ENCODE measurements around the gene LRRK2. TPM values are rescaled to one million over a fixed set of nuclear protein-coding genes. Genes with fewer than 3 reads are reported as not detected.
"Not testable (repeated sequence)": the region's sequence is repeated elsewhere in the genome, so short reads cannot be mapped to it uniquely, and the experiment has no call there.

LRRK2 gene
- total RNA-seq, 1 donor = 21.3 TPM

GRCh38 chr12:40338621-40339020, 113.8 kb downstream of the LRRK2 start:
- no peak overlapping the region for H3K4me3 ChIP-seq (ENCODE audit: low read length)
- H3K27me3 ChIP-seq (ENCODE audit: insufficient read depth, low read length) = no peaks in the 10 kb centered on the region
- H3K9me3 ChIP-seq (ENCODE audit: low read depth, low read length) = no peaks in the 10 kb centered on the region
- no peaks in the 10 kb centered on the region for H3K4me1 ChIP-seq (ENCODE audit: insufficient read depth, low read length)

DNA sequence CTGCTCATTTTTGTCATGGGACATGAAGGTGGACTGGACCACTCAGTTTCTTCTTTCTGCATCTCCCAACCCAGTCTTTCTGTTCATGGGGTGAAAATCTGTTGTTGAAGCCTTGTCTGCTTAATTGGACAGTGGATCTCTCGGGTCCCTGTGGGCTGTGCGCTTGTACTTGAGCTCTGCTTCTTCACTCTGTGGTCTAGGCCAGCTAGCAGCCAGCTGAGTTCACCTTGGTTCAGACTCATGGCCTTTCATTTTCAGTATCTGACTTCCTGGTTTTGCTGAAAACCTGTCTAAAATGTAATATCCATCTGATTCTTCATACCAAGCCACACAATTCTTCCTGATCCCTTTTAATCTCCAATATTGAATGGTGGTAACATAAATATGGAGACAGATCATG, 117.2 kb downstream of the LRRK2 start:
- no peaks in the 10 kb centered on the region for H3K27me3 ChIP-seq (ENCODE audit: insufficient read depth, low read length)
- no peak overlapping the region for H3K4me3 ChIP-seq (ENCODE audit: low read length)
- no peaks in the 10 kb centered on the region for H3K9me3 ChIP-seq (ENCODE audit: low read depth, low read length)
- no peaks in the 10 kb centered on the region for H3K4me1 ChIP-seq (ENCODE audit: insufficient read depth, low read length)

DNA sequence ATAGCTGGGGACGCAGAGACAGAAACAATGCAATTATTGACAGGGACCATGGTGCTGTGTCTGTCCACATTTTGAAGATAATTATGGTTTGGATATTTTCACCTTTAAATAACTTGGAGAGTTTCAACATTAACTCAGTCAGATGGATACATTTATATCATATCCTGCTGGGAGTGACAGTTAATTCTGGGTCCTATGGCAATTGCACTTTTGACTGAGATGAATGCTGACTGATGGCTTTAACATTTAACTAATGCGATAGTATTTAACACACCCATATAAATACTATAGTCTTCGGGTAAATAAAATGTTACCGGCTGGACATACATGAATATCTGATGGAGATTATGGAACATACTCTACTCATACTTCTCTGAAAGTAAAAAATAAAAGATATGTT, 118.3 kb downstream of the LRRK2 start:
- H3K4me1 ChIP-seq (ENCODE audit: insufficient read depth, low read length) = no peaks in the 10 kb centered on the region
- H3K27me3 ChIP-seq (ENCODE audit: insufficient read depth, low read length) = no peaks in the 10 kb centered on the region
- no peaks in the 10 kb centered on the region for H3K9me3 ChIP-seq (ENCODE audit: low read depth, low read length)
- no peak overlapping the region for H3K4me3 ChIP-seq (ENCODE audit: low read length)

GRCh38 chr12:40344312-40344711, 119.5 kb downstream of the LRRK2 start:
- Histone ChIP-seq H3K4me1 (ENCODE audit: insufficient read depth, low read length) (no peaks in the 10 kb centered on the region), H3K4me3 (ENCODE audit: low read length) (no peak overlapping the region), H3K27me3 (ENCODE audit: insufficient read depth, low read length) (no peaks in the 10 kb centered on the region), H3K9me3 (ENCODE audit: low read depth, low read length) (no peaks in the 10 kb centered on the region)

GRCh38 chr12:40351976-40352375, 127.2 kb downstream of the LRRK2 start:
- Histone ChIP-seq H3K9me3 (ENCODE audit: low read depth, low read length) (no peaks in the 10 kb centered on the region), H3K4me1 (ENCODE audit: insufficient read depth, low read length) (no peaks in the 10 kb centered on the region), H3K4me3 (ENCODE audit: low read length) (no peak overlapping the region), H3K27me3 (ENCODE audit: insufficient read depth, low read length) (no peaks in the 10 kb centered on the region)

GRCh38 chr12:40375076-40375475, 150.3 kb downstream of the LRRK2 start:
- H3K27me3 ChIP-seq (ENCODE audit: insufficient read depth, low read length) = no peaks in the 10 kb centered on the region
- H3K9me3 ChIP-seq (ENCODE audit: low read depth, low read length) = no peaks in the 10 kb centered on the region
- no peaks in the 10 kb centered on the region for H3K4me1 ChIP-seq (ENCODE audit: insufficient read depth, low read length)
- H3K4me3 ChIP-seq (ENCODE audit: low read length) = no peak overlapping the region

- H3K4me3 ChIP-seq (ENCODE audit: low read length) = no peak overlapping the region
Observed at GRCh38 chr12:40376533-40377267, 151.9 kb downstream of the LRRK2 start.

GRCh38 chr12:40378691-40379090, 153.9 kb downstream of the LRRK2 start:
- Histone ChIP-seq H3K9me3 (ENCODE audit: low read depth, low read length) (no peaks in the 10 kb centered on the region), H3K27me3 (ENCODE audit: insufficient read depth, low read length) (no peaks in the 10 kb centered on the region), H3K4me3 (ENCODE audit: low read length) (no peak overlapping the region), H3K4me1 (ENCODE audit: insufficient read depth, low read length) (no peaks in the 10 kb centered on the region)

More at GRCh38 chr12:40376533-40377267, 151.9 kb downstream of the LRRK2 start:
- H3K9me3 ChIP-seq (ENCODE audit: low read depth, low read length) = no peaks in the 10 kb centered on the region
- no peaks in the 10 kb centered on the region for H3K27me3 ChIP-seq (ENCODE audit: insufficient read depth, low read length)
- no peaks in the 10 kb centered on the region for H3K4me1 ChIP-seq (ENCODE audit: insufficient read depth, low read length)

- no peak overlapping the region for H3K4me3 ChIP-seq (ENCODE audit: low read length)
- H3K9me3 ChIP-seq (ENCODE audit: low read depth, low read length) = no peaks in the 10 kb centered on the region
- no peaks in the 10 kb centered on the region for H3K4me1 ChIP-seq (ENCODE audit: insufficient read depth, low read length)
- H3K27me3 ChIP-seq (ENCODE audit: insufficient read depth, low read length) = no peaks in the 10 kb centered on the region
Observed at GRCh38 chr12:40382217-40382616, 157.4 kb downstream of the LRRK2 start.

DNA sequence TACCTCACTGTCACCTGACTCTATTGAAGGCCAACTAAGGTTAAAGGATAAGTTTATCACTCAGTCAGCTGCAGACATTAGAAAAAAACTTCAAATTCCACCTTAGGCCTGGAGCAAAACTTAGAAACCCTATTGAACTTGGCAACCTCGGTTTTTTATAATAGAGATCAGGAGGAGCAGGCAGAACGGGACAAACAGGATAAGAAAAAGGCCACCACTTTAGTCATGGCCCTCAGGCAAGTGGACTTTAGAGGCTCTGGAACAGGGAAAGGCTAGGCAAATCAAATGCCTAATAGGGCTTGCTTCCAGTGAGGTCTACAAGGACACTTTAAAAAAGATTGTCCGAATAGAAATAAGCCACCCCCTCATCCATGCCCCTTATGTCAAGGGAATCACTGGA, 162.5 kb downstream of the LRRK2 start:
- H3K27me3 ChIP-seq (ENCODE audit: insufficient read depth, low read length); H3K9me3 ChIP-seq (ENCODE audit: low read depth, low read length); H3K4me3 ChIP-seq (ENCODE audit: low read length); H3K4me1 ChIP-seq (ENCODE audit: insufficient read depth, low read length): not testable (repeated sequence)

DNA sequence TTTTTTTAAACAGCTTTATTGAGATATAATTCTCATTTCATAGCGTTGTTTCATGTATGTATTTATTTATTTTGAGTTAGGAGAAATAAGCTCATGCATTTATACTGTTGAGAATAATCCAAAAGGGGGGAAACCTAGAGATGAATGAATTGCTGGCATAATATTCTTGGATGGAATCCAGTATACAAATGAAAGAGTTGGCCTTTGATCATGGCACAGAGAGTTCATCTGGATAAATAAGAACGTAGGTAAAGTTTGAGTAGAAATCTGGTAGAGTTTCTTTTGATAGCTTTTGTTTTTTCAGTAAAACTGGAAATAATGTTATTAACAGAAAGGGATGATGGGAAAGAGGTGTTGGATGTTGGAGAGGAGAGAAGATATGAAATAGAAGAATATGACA, 166.2 kb downstream of the LRRK2 start:
- H3K27me3 ChIP-seq (ENCODE audit: insufficient read depth, low read length) = no peaks in the 10 kb centered on the region
- no peaks in the 10 kb centered on the region for H3K4me1 ChIP-seq (ENCODE audit: insufficient read depth, low read length)
- no peak overlapping the region for H3K4me3 ChIP-seq (ENCODE audit: low read length)
- H3K9me3 ChIP-seq (ENCODE audit: low read depth, low read length) = no peaks in the 10 kb centered on the region

- H3K9me3 ChIP-seq (ENCODE audit: low read depth, low read length) = no peaks in the 10 kb centered on the region
- no peak overlapping the region for H3K4me3 ChIP-seq (ENCODE audit: low read length)
- no peaks in the 10 kb centered on the region for H3K27me3 ChIP-seq (ENCODE audit: insufficient read depth, low read length)
- no peaks in the 10 kb centered on the region for H3K4me1 ChIP-seq (ENCODE audit: insufficient read depth, low read length)
Observed at GRCh38 chr12:40393026-40393425, 168.2 kb downstream of the LRRK2 start.

GRCh38 chr12:40399656-40400055, 174.9 kb downstream of the LRRK2 start:
- no peaks in the 10 kb centered on the region for H3K9me3 ChIP-seq (ENCODE audit: low read depth, low read length)
- no peak overlapping the region for H3K4me3 ChIP-seq (ENCODE audit: low read length)
- no peaks in the 10 kb centered on the region for H3K4me1 ChIP-seq (ENCODE audit: insufficient read depth, low read length)
- H3K27me3 ChIP-seq (ENCODE audit: insufficient read depth, low read length) = no peaks in the 10 kb centered on the region

- Histone ChIP-seq H3K4me1 (ENCODE audit: insufficient read depth, low read length) (no peaks in the 10 kb centered on the region), H3K9me3 (ENCODE audit: low read depth, low read length) (no peaks in the 10 kb centered on the region), H3K27me3 (ENCODE audit: insufficient read depth, low read length) (no peaks in the 10 kb centered on the region), H3K4me3 (ENCODE audit: low read length) (no peak overlapping the region)
Observed at GRCh38 chr12:40405419-40405818, 180.6 kb downstream of the LRRK2 start.

Data from mononuclear cell (primary cell).